Amniotic stem cell (primary cell): ENCODE results near the gene KCNA4.
"Not testable (repeated sequence)": the region's sequence is repeated elsewhere in the genome, so short reads cannot be mapped to it uniquely, and the experiment has no call there.

Source experiments
- DNase-seq: peaks from one replicate; lab custom pipeline; 2025; lab: John Stamatoyannopoulos, UW

KCNA4 gene

GRCh38 chr11:29996016-29996415, 20.8 kb downstream of the KCNA4 start:
- no peak for DNase-seq

GRCh38 chr11:29989174-29989970, 27.5 kb downstream of the KCNA4 start:
- no peak for DNase-seq

GRCh38 chr11:29985248-29985647, 31.6 kb downstream of the KCNA4 start:
- no peak for DNase-seq

- DNase-seq = no peak
These were observed 32.3 kb downstream of the KCNA4 start for GRCh38 chr11:29984544-29984943.

- DNase-seq = no peak
These were observed 38.3 kb downstream of the KCNA4 start for GRCh38 chr11:29978549-29978948.

GRCh38 chr11:29975580-29975979, 41.2 kb downstream of the KCNA4 start:
- DNase-seq = not testable (repeated sequence)

- no peak for DNase-seq
These were observed 53.0 kb downstream of the KCNA4 start for GRCh38 chr11:29963796-29964195.

- DNase-seq = no peak
These were observed 53.8 kb downstream of the KCNA4 start for GRCh38 chr11:29963036-29963435.

- DNase-seq = no peak
These were observed 54.6 kb downstream of the KCNA4 start for GRCh38 chr11:29962243-29962642.
